H1 (cell line): ENCODE results near the gene LAMA3. TPM values are rescaled to one million over a fixed set of nuclear protein-coding genes. Genes with fewer than 3 reads are reported as not detected.

Experiments
- ASH2L ChIP-seq: fragments of 200-600, 300-600 bp; sonication (generic); IDR thresholded peaks from one replicate; pipeline ENCODE4 v1.7.1; 2017; ENCODE audit warnings: low read length
- BCL11A ChIP-seq, 2 experiments: IDR thresholded peaks; one replicate each; pipeline ENCODE4 v1.6.1; 2011; ENCODE audit warnings: low read depth in 2 of 2, low read length in 2 of 2, mild to moderate bottlenecking in 2 of 2
- CBX8 ChIP-seq: fragments of 300-800, 300-1000 bp; sonication (generic); IDR thresholded peaks from 2 replicates; pipeline ENCODE4 v1.7.1; 2016; ENCODE audit warnings: low read depth, low read length, borderline replicate concordance
- EZH2 ChIP-seq: fragments of 200-600 bp; sonication (generic); IDR thresholded peaks from 2 replicates; pipeline ENCODE4 v1.7.1; 2012; ENCODE audit warnings: low read depth, mild to moderate bottlenecking, moderate library complexity, low read length, inconsistent platforms; ENCODE audit not compliant: severe bottlenecking
- JUND ChIP-seq: IDR thresholded peaks from 2 replicates; pipeline ENCODE4 v1.6.1; 2011; ENCODE audit warnings: mild to moderate bottlenecking, improper control_type of control experiment, low read length
- KDM5A ChIP-seq: fragments of 200-600 bp; IDR thresholded peaks from 2 replicates; pipeline ENCODE4 v1.7.1; 2012; ENCODE audit warnings: mild to moderate bottlenecking, low read length, inconsistent platforms, mixed read lengths
- MAFK ChIP-seq: IDR thresholded peaks from 2 replicates; pipeline ENCODE4 v1.6.1; 2012; ENCODE audit warnings: low read depth, mild to moderate bottlenecking, improper control_type of control experiment, low read length
- RBBP5 ChIP-seq: IDR thresholded peaks from 2 replicates; pipeline ENCODE4 v1.7.1; 2012; ENCODE audit warnings: low read depth, mild to moderate bottlenecking, inconsistent platforms, low read length, moderate library complexity, borderline replicate concordance
- TEAD4 ChIP-seq: IDR thresholded peaks from 2 replicates; pipeline ENCODE4 v1.6.1; 2012; ENCODE audit warnings: low read depth, low read length, inconsistent platforms, mixed read lengths
- YY1 ChIP-seq: IDR thresholded peaks from 2 replicates; pipeline ENCODE4 v1.6.1; 2011; ENCODE audit warnings: low read depth, mild to moderate bottlenecking, low read length
- polyA plus RNA-seq, 7 experiments: library from polyadenylated mRNA; depleted of rRNA in 3 of 7; stranded (reverse) in 5 of 7; unstranded in 2 of 7; fragments of >200 nt in 5 of 7; fragments of 200-250 nt in 2 of 7; gene quantifications; 1 replicate in 5 of 7; 2 replicates in 1 of 7; 4 replicates in 1 of 7; pipeline versions ENCODE4 v1.2.1 to v1.2.3, GENCODE V29; 2011 to 2013; ENCODE audit warnings: missing spikeins in 2 of 7, mixed read lengths in 2 of 7
- total RNA-seq: library from RNA; stranded (reverse); fragmentation: NEBNext Ultra II Directional; extraction: Animal tissue kit (Norgen Biotek cat#: 25700); gene quantifications from 2 replicates; pipeline ENCODE4 v1.2.1, GENCODE V29; 2021
- TF ChIP-seq, protein P1 (sequence below): fragments of 300-600 bp; sonication (generic); IDR thresholded peaks from 2 replicates; pipeline ENCODE4 v1.7.1; 2012; ENCODE audit warnings: low read length, moderate library complexity, mild to moderate bottlenecking, inconsistent platforms; ENCODE audit not compliant: insufficient replicate concordance

Gene LAMA3
- total and polyA plus RNA-seq, 2 of the 8 experiments (the other 6 are each of a cell fraction or from before 2014, with no cell fraction given), result 0.76 to 5.0 TPM

DNA sequence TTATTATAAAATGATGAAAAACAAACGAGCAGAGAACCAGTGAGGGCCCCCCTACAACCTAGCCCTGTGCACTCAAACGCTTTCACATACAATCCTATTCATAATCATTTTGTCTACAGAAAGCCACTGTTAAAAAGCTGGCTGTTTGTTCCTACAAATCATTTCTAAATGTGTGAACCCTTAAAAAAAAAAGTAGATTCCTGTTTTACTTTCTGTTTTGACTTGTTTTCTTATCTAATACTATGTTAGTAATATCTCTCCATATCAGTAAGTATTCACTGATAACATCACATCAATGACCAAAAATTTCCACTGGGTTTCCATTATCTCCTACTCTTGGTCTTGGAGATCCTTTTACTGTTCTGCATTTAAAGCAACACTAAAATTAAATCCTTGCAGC is 196.5 kb downstream of the LAMA3 start (continued):
- TF ChIP-seq, protein P1, sequence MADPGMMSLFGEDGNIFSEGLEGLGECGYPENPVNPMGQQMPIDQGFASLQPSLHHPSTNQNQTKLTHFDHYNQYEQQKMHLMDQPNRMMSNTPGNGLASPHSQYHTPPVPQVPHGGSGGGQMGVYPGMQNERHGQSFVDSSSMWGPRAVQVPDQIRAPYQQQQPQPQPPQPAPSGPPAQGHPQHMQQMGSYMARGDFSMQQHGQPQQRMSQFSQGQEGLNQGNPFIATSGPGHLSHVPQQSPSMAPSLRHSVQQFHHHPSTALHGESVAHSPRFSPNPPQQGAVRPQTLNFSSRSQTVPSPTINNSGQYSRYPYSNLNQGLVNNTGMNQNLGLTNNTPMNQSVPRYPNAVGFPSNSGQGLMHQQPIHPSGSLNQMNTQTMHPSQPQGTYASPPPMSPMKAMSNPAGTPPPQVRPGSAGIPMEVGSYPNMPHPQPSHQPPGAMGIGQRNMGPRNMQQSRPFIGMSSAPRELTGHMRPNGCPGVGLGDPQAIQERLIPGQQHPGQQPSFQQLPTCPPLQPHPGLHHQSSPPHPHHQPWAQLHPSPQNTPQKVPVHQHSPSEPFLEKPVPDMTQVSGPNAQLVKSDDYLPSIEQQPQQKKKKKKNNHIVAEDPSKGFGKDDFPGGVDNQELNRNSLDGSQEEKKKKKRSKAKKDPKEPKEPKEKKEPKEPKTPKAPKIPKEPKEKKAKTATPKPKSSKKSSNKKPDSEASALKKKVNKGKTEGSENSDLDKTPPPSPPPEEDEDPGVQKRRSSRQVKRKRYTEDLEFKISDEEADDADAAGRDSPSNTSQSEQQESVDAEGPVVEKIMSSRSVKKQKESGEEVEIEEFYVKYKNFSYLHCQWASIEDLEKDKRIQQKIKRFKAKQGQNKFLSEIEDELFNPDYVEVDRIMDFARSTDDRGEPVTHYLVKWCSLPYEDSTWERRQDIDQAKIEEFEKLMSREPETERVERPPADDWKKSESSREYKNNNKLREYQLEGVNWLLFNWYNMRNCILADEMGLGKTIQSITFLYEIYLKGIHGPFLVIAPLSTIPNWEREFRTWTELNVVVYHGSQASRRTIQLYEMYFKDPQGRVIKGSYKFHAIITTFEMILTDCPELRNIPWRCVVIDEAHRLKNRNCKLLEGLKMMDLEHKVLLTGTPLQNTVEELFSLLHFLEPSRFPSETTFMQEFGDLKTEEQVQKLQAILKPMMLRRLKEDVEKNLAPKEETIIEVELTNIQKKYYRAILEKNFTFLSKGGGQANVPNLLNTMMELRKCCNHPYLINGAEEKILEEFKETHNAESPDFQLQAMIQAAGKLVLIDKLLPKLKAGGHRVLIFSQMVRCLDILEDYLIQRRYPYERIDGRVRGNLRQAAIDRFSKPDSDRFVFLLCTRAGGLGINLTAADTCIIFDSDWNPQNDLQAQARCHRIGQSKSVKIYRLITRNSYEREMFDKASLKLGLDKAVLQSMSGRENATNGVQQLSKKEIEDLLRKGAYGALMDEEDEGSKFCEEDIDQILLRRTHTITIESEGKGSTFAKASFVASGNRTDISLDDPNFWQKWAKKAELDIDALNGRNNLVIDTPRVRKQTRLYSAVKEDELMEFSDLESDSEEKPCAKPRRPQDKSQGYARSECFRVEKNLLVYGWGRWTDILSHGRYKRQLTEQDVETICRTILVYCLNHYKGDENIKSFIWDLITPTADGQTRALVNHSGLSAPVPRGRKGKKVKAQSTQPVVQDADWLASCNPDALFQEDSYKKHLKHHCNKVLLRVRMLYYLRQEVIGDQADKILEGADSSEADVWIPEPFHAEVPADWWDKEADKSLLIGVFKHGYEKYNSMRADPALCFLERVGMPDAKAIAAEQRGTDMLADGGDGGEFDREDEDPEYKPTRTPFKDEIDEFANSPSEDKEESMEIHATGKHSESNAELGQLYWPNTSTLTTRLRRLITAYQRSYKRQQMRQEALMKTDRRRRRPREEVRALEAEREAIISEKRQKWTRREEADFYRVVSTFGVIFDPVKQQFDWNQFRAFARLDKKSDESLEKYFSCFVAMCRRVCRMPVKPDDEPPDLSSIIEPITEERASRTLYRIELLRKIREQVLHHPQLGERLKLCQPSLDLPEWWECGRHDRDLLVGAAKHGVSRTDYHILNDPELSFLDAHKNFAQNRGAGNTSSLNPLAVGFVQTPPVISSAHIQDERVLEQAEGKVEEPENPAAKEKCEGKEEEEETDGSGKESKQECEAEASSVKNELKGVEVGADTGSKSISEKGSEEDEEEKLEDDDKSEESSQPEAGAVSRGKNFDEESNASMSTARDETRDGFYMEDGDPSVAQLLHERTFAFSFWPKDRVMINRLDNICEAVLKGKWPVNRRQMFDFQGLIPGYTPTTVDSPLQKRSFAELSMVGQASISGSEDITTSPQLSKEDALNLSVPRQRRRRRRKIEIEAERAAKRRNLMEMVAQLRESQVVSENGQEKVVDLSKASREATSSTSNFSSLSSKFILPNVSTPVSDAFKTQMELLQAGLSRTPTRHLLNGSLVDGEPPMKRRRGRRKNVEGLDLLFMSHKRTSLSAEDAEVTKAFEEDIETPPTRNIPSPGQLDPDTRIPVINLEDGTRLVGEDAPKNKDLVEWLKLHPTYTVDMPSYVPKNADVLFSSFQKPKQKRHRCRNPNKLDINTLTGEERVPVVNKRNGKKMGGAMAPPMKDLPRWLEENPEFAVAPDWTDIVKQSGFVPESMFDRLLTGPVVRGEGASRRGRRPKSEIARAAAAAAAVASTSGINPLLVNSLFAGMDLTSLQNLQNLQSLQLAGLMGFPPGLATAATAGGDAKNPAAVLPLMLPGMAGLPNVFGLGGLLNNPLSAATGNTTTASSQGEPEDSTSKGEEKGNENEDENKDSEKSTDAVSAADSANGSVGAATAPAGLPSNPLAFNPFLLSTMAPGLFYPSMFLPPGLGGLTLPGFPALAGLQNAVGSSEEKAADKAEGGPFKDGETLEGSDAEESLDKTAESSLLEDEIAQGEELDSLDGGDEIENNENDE, result no peak
- no peak for TF ChIP-seq RBBP5
- TF ChIP-seq EZH2, result no peak
- no peak for TF ChIP-seq YY1
- no peak for TF ChIP-seq MAFK
- TF ChIP-seq CBX8, result no peak
- TF ChIP-seq KDM5A, result no peak
- no peak for TF ChIP-seq JUND
- no peak for TF ChIP-seq ASH2L
- no peak for TF ChIP-seq BCL11A (IDR thresholded peaks at IDR 0.05; ENCODE audit: low read depth in 2 of 2, low read length in 2 of 2)
- TF ChIP-seq TEAD4, result no peak
